ENCODE results near the gene ARFGEF3.

Gene ARFGEF3

GRCh38 chr6:138162111-138162954, 594 bp downstream of the ARFGEF3 start:
- no peak for DNase-seq (ENCODE audit: low read depth)

- DNase-seq (ENCODE audit: low read depth): no peak
Observed at GRCh38 chr6:138162955-138163575, 1.3 kb downstream of the ARFGEF3 start.

DNA sequence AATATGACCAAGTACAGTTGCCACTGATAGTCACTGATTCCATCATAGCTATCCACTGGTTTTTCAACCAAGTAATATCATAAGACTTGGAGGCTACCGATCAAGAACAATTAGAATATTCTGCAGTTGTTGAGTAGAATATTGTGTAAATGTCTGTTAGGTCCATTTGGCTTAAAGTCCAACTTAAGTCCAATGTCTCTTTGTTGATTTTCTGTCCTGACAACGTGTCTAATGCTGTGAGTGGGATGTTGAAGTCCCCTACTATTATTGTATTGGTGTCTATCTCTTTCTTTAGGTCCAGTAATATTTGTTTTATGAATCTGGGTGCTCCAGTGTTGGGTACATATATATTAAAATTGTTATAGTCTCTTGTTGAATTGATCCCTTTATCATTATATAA, 13.9 kb downstream of the ARFGEF3 start:
- DNase-seq (ENCODE audit: low read depth): no peak

DNA sequence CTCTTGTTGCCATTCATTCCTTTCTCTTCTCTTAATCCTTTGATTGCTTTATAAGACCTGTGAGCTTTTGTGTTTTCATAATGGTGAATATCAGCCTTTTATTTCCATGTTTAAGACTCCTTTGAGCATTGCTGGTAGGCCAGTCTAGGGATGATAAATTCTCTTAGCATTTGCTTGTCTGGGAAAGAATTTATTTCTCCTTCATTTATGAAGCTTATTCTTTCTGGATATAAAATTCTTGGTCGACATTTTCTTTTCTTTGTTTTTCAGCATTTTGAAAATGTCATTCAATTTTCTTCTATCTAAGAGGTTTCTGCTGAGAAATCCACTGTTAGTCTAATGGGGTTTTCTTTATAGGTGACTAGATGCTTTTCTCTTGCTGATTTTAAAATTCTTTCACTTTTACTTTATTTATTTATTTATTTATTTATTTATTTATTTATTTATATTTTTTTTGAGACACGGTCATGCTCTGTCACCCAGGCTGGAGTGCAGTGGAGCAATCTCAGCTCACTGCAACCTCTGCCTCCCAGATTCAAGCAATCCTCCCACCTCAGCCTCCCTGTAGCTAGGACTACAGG, 15.0 kb downstream of the ARFGEF3 start:
- DNase-seq (ENCODE audit: low read depth): no peak

DNA sequence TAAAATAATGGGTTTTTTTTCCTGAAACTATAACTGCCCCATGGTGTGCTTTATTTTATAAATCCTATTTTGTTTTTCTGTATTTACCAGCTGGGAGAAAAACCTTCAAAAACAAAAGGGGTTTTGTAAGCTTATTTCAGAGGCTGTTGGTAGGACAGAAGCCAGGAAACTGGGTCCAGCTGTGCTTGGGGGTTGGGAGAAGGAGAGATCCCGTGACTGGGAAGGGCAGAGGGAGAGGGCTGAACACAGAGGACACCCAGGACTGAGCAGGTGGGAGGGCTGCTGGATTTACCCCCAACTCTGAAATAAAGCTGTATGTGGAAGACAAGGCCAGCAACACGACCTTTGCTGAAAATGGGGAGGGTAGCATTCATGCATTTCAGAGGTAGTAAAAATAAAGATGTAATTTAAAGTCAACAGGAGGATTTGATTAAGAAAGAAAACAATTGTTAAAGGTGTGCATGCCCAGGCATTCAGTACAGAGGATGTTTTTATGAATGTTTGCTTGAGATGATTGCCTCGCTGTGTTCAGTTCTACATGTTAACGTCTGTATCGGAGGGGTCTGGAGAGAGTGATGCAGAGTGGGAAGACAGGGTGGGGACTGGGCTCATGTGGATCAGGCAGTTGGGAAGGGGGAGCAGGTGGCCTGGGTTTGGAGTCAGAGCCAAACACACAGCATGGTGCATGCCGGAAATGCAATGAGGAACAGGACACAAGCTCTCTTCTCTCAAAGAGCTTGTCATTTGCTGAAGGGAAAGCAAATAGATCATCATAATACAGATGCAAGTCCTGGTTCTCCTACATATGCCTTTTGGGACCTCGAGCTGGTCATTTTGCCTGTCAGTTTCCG, 21.4 kb downstream of the ARFGEF3 start:
- no peak for DNase-seq (ENCODE audit: low read depth)

DNA sequence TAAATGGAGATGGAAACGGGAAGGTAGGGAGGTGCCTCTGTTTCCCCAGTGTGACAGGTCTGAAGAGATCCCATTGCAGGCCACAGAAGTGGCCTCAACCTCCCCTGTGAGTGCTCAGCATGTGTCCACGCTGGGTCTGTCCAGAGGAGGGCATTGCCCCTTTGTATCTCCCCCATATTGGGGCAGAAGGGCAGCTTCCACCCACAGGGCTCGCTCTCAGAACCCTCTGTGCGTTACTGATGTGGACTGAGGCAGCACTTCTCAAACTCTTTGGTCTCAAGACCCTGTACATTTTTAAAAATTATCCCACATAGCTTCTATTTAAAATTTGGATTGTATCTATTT, 22.0 kb downstream of the ARFGEF3 start:
- DNase-seq (ENCODE audit: low read depth): no peak

DNA sequence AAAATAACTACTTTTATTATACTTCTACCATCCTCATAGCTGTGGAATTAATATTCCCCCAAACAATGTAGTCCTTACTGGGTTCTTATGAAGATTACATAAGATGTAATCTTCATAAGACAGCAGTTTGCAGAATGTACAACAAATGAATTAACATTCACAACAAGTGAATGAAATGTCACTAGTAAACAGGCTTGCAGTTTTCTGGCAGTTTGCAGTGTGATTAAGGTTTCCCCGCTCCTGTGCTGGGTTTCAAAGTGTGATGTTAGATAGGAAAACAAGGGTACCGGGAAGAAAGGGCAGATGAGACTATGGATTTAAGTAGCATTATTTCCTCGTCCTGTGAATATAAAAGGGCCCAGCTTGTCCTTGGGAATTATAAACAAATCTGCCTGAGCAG, 22.5 kb downstream of the ARFGEF3 start:
- DNase-seq (ENCODE audit: low read depth): no peak

DNA sequence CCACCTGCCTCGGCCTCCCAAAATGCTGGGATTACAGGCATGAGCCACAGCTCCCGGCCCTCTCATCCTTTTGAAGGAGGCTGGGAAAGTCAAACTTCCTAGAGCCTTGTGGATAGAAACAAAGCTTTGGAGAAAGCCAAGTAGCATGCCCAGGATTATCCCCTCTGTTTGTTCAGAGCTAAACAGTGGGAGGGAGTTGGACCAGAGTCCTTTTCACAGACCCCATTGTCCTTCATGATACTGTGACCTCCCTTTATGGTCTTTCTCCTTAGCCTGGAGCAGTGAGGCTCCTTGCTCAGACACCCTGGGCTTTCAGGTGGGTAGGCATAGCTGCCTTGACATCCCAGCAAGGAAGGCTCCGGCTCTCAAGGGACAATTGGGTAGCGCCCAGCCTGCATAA, 25.4 kb downstream of the ARFGEF3 start:
- DNase-seq (ENCODE audit: low read depth): no peak

DNA sequence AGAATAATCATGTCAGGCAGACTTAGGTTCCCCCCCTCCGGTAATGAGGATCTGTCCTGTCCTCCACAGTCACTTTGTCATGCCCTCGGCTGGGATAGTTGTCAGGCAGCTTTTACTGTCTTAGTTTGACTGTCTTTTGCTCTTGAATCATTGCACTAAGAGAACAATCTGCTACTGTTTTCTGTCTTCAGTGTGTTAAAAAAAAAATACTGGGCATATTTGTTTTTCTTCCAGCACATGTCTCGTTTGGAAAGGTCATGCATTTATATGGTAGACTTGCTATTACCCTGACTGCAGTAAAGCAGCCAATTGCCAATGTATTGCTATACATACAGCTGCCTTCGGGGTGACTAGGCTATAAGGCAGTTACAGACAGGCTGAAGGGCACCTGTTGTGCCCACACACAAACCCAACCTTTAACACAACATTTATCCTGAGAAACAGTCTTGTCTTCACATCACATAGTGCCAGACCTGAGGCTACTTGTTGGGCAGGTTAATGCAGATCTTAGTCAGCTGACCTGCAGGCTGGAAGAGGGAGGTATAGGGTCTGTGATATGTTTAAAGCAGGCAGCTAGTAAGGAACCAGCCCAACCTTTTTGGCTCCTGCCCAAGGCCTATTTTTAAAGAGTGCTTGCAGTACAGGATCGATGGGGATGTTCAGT, 26.7 kb downstream of the ARFGEF3 start:
- DNase-seq (ENCODE audit: low read depth): no peak

DNA sequence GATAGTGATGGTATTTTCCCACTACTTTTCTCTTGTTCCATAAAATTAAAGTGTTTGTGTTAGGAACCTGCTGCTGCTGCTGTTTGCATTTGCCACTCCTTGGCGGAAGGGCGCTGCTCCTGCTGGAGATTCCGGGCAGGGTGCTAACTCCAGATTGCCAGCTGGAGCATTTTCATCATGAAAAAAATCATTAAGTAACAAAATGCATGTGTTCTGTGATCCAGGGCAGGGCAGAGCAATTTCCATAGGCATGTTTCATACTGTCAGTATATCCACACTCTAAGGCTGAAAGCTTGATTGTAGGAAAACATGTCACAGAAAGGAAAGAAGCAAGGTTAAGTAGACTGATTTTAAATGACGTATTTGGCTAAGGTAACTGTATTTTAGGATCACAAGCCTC, 32.5 kb downstream of the ARFGEF3 start:
- DNase-seq (ENCODE audit: low read depth): no peak

- DNase-seq (ENCODE audit: low read depth): no peak
Observed at GRCh38 chr6:138196122-138196738, 34.5 kb downstream of the ARFGEF3 start.

DNA sequence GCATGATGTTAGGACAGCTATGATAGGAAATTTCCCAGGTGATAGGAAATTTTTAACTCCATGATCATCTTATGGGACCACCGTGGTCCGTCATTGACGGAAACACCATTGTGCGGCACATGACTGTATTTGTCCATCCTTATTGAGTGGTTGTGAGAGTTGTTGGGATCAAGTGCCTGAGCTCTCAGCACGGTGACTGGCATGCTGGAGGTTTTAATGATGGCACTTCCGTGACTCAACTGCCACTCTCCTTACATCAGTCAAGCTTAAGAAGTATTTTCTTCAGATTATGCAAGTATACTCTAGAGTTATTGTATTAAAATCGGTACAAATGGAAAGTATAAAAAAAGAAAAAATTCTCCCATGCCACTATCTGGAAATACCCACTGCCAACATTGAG, 35.8 kb downstream of the ARFGEF3 start:
- no peak for DNase-seq (ENCODE audit: low read depth)

DNA sequence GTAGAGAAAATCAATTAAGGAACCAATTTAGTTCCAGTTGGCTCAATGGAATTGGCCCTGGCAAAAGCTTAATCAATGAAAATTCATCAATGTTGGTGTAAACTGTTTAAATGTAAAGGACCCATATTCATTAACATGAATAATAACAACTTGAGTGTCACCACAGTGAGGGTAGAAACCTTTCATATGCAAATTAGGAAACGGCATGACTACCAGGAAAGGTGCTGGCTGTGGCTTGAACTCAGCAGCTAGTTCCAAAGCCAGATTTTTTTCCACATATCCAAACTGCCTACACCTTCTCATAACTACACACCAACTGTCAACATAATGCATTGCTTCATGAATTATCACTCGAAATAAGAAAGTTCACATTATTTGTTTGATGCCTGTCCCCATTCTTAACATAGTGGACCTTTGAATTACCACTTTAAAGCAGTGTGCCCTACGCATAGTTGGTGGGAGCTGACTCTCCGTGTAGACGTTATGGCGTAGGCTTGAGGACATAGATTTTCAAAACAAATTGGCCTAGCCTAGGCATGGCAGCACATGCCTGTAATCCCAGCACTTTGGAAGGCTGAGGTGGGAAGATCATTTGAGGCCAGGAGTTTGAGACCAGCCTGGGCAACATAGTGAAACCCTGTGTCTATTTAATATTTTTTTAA, 36.8 kb downstream of the ARFGEF3 start:
- no peak for DNase-seq (ENCODE audit: low read depth)

DNA sequence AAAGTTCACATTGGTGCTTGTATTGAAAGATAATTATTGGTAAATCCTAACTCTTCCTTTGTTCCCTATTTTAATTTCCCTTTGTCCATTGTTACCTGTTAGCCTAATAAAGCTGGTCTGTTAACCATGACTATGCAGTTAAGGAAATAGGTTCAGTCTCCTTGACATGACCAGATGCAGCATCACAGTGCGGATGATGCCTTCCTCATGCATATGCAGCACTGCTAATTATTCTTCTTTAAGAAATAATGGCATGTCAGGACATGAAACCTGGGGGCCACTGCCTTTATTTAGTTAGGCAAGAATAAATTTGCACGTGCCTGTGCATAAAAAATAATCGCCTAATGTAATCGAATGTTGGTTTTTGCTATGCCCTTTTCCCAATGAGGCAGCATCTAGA, 40.1 kb downstream of the ARFGEF3 start:
- DNase-seq (ENCODE audit: low read depth): no peak

DNA sequence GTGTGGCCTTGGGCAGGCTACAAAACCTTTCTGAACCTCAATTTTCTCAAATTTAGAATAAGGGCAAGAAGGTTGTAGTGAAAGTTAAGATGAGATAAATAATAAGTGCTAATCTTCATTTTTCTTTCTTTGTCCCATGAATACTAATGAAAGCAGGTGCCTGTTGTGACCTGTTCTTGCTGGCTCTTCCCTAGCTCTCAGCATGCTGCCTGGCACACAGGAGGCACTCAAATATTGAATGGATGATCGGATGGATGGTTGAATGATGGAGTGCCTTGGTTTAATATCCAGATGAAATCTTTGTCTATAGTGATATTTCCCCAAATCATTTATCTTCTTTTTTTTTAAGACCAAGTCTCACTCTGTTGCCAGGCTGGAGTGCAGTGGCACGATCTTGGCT, 41.6 kb downstream of the ARFGEF3 start:
- DNase-seq (ENCODE audit: low read depth): no peak

DNA sequence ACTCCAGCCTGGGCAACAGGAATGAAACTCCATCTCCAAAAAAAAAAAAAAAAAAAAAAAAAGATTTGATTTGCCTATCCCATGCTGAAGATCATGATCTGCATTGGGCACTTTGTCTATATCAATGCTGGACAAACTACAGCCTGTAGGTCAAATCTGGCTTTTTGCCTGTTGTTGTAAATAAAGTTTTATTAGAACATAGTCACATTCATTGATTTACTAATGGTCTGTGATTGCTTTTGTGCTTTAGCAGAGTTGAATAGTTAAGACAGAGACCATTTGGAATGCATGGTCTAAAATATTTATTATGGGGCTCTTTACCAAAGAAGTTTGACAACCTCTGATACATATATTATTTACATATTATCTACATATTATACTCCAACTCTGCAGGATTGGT, 42.6 kb downstream of the ARFGEF3 start:
- no peak for DNase-seq (ENCODE audit: low read depth)

- DNase-seq (ENCODE audit: low read depth): no peak
Observed at GRCh38 chr6:138204792-138205384, 43.1 kb downstream of the ARFGEF3 start.

DNA sequence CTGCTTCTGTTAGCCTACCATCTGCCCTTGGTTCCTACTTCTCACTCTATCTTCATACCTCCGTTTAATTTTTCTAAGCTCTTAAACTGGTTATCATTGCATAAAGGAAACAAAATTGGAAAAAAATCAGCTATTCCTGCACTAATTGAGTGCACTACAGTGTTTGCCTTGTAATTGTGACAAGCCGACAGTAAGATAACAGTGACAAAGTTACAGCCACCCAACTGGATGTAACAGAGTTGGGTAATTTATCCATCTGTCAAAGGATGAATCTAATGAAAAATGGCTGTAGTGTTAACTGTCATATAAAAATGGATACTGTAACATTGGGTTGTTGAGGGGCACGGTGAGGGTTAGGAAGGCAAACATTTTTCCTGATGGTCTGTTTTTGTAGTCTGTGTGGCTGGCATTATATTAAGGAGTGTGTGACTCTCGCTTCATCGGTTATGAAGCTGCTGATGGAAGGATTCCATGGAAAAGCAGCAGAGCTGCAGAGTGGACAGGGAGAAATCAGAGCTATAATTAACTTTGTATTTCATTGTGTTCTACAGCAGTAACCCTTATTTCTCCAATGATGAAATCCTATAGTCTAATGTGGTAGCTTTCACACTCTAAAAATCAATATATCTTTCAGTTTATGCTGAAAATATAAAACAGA, 43.8 kb downstream of the ARFGEF3 start:
- no peak for DNase-seq (ENCODE audit: low read depth)

DNA sequence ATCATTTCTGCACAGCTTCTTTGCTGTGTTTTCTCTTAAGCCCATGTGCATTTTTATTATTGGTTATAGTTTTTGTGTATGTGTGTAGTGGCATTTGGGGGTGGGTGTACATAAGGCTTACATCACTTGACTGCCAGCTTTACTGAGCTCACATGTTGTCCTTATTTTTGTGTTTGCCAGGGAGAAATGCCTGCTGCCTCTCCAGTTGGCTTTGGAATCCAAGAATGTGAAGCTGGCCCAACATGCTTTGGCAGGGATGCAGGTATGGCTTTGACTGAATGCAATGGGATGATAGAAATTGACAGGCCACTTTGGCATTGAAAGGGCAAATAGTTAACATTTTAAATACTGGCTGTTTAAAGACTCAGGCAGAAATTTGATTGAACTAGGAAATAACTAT, 45.1 kb downstream of the ARFGEF3 start:
- DNase-seq (ENCODE audit: low read depth): no peak

DNA sequence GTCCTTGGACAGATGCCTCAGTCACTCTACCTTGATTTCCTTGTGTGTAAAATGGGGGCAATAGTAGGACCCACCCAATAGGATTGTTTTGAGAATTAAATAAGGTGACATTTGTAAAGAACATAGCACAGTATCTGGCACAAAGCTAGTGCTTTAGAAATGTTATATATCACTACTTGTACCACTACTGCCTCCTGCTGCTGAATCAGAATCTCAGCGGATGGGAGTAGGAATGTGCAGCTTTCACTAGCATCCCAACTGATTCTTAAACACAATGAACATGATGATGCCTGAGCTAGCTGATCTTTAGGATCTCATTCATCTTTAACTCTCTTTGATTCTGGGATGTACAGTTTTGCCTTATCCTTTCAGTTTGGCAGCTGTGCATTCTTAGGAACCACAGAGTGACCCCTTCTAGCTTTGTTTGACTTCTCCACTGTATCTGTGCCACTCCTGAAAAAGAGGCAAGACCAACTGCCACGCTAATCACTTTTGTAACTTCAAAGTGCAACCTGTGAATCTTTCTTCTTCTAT, 49.4 kb downstream of the ARFGEF3 start:
- no peak for DNase-seq (ENCODE audit: low read depth)
